Endothelial cell of umbilical vein (primary cell): ENCODE results near the gene SLC16A5. TPM values are rescaled to one million over a fixed set of nuclear protein-coding genes. Genes with fewer than 3 reads are reported as not detected.

Experiments
- BruUV-seq: library from RNA; stranded (reverse); fragments of 400-500 nt; replicated peaks from 2 replicates; lab custom pipeline; 2021; lab: Mats Ljungman, UMichigan
- CTCF ChIA-PET: fragments of 300-600, 350-600 bp; sonication (Branson Sonifier 250); formaldehyde crosslinking; loops from one replicate; lab custom pipeline; 2021; ENCODE audit warnings: antibody characterized with exemption, inconsistent platforms; lab: Charles Lee
- POLR2A ChIA-PET: fragments of 300-600, 350-600 bp; sonication (Branson Sonifier 250); formaldehyde crosslinking; loops from one replicate; lab custom pipeline; 2021; ENCODE audit warnings: antibody characterized with exemption, inconsistent platforms; lab: Charles Lee
- DNase-seq: peaks from one replicate; pipeline ENCODE4 v3.0.0-alpha.2; 2011; ENCODE audit warnings: low read depth, low spot score
- FAIRE-seq: peaks from 2 replicates; lab custom pipeline; 2011; peaks lifted over from hg19 to GRCh38; lab: Jason Lieb, UNC
- H2AFZ ChIP-seq: 2 replicates; pipeline ENCODE4 v1.6.0; 2012; ENCODE audit warnings: low read depth, low read length, control low read depth, inconsistent platforms
- H3K27ac ChIP-seq: 2 replicates; pipeline ENCODE4 v1.5.1; 2011; ENCODE audit warnings: low read depth, mild to moderate bottlenecking, control low read depth, low read length, moderate library complexity; ENCODE audit not compliant: insufficient read depth
- H3K27me3 ChIP-seq, 2 experiments: 2 replicates each; pipeline versions ENCODE4 v1.6.0 to v1.6.1; 2011; ENCODE audit warnings: low read length in 2 of 2, mixed read lengths in 1 of 2; ENCODE audit not compliant: control insufficient read depth in 2 of 2, insufficient read depth in 2 of 2
- H3K36me3 ChIP-seq, 2 experiments: 2 replicates in 1 of 2; 3 replicates in 1 of 2; pipeline ENCODE4 v1.5.1; 2011; ENCODE audit warnings: low read length in 2 of 2, mild to moderate bottlenecking in 1 of 2, moderate library complexity in 1 of 2; ENCODE audit not compliant: control insufficient read depth in 2 of 2, insufficient read depth in 2 of 2; ENCODE audit errors: extremely low read depth in 1 of 2
- H3K4me1 ChIP-seq: 3 replicates; pipeline ENCODE4 v1.5.1; 2011; ENCODE audit warnings: mild to moderate bottlenecking, low read length; ENCODE audit not compliant: control insufficient read depth, insufficient read depth; ENCODE audit errors: extremely low read depth
- H3K4me2 ChIP-seq: 2 replicates; pipeline ENCODE4 v1.6.1; 2011; ENCODE audit warnings: low read length, control low read depth, mixed read lengths; ENCODE audit not compliant: insufficient read depth
- H3K4me3 ChIP-seq, 3 experiments: fragments of 200-600 bp in 1 of 3; sonication (generic), shearing (Covaris generic) in 1 of 3; replicated peaks in 1 of 3; 2 replicates each; pipeline ENCODE4 v1.5.1; 2011 to 2016; ENCODE audit warnings: control low read depth in 3 of 3, low read length in 3 of 3, mild to moderate bottlenecking in 2 of 3, inconsistent platforms in 1 of 3, low read depth in 1 of 3, moderate library complexity in 1 of 3; ENCODE audit not compliant: insufficient read depth in 1 of 3
- H3K79me2 ChIP-seq: 2 replicates; pipeline ENCODE4 v1.6.0; 2012; ENCODE audit warnings: low read length, inconsistent platforms; ENCODE audit not compliant: control insufficient read depth, insufficient read depth
- H3K9ac ChIP-seq: replicated peaks from 2 replicates; pipeline ENCODE3; 2011; ENCODE audit warnings: low read length, control low read depth; ENCODE audit not compliant: insufficient read depth; ENCODE audit errors: extremely low read depth
- H3K9me1 ChIP-seq: replicated peaks from 3 replicates; pipeline ENCODE4 v1.6.0; 2011; ENCODE audit warnings: mild to moderate bottlenecking, low read length; ENCODE audit not compliant: control insufficient read depth, insufficient read depth; ENCODE audit errors: extremely low read depth
- H3K9me3 ChIP-seq: replicated peaks from 2 replicates; pipeline ENCODE4 v1.5.1; 2012; ENCODE audit warnings: low read length, inconsistent platforms; ENCODE audit not compliant: control insufficient read depth, insufficient read depth
- H4K20me1 ChIP-seq: replicated peaks from 2 replicates; pipeline ENCODE3; 2011; ENCODE audit warnings: mild to moderate bottlenecking, low read length; ENCODE audit not compliant: control insufficient read depth, insufficient read depth; ENCODE audit errors: extremely low read depth
- CTCF ChIP-seq, 2 donors: IDR thresholded peaks; 1 replicate in 1 of 2; 2 replicates in 1 of 2; pipeline ENCODE4 v1.5.1; 2011; ENCODE audit warnings: low read length in 2 of 2, mild to moderate bottlenecking in 2 of 2, moderate library complexity in 2 of 2, control low read depth in 1 of 2, inconsistent platforms in 1 of 2, low read depth in 1 of 2; ENCODE audit not compliant: insufficient read depth in 1 of 2; ENCODE audit errors: extremely low read depth in 1 of 2
- EZH2 ChIP-seq: IDR thresholded peaks from 2 replicates; pipeline ENCODE4 v1.6.1; 2012; ENCODE audit warnings: borderline replicate concordance, low read depth, mild to moderate bottlenecking, moderate library complexity, low read length, inconsistent platforms; ENCODE audit not compliant: severe bottlenecking
- FOS ChIP-seq: IDR thresholded peaks from 2 replicates; pipeline ENCODE4 v1.6.1; 2011; ENCODE audit warnings: mild to moderate bottlenecking, low read length, moderate library complexity, borderline replicate concordance; ENCODE audit not compliant: insufficient read depth
- GATA2 ChIP-seq: IDR thresholded peaks from 2 replicates; pipeline ENCODE4 v1.7.0; 2011; ENCODE audit warnings: low read depth, mild to moderate bottlenecking, moderate library complexity, mixed read lengths, low read length; ENCODE audit not compliant: insufficient read length, insufficient read depth
- JUN ChIP-seq: IDR thresholded peaks from 2 replicates; pipeline ENCODE4 v1.6.1; 2011; ENCODE audit warnings: borderline replicate concordance, low read depth; ENCODE audit not compliant: insufficient read length, insufficient read depth
- MAX ChIP-seq: IDR thresholded peaks from 2 replicates; pipeline ENCODE4 v1.6.1; 2011; ENCODE audit not compliant: insufficient read depth, insufficient read length
- MYC ChIP-seq: IDR thresholded peaks from one replicate; pipeline ENCODE4 v1.6.1; 2011; ENCODE audit warnings: mild to moderate bottlenecking, low read depth, low read length
- POLR2A ChIP-seq: IDR thresholded peaks from 2 replicates; pipeline ENCODE4 v1.6.1; 2012; ENCODE audit warnings: low read depth, mild to moderate bottlenecking, control low read depth, low read length
- POLR2AphosphoS5 ChIP-seq: IDR thresholded peaks from 2 replicates; pipeline ENCODE4 v1.6.1; 2012; ENCODE audit warnings: low read depth, mild to moderate bottlenecking, control low read depth, low read length, moderate library complexity; ENCODE audit not compliant: insufficient read depth
- dilution Hi-C: fragments of 300-500 bp; cut with MboI; formaldehyde crosslinking; loops from one replicate; pipeline ENCODE4 v1.15.0; 2019; ENCODE audit warnings: low sequenced_read_pairs; ENCODE audit not compliant: extremely low pct_ligation_motif_present
- intact Hi-C: fragments of 100-400 bp; cut with micrococcal nuclease; formaldehyde crosslinking; loops from one replicate; pipeline ENCODE4 v1.10.0; 2022
- polyA plus RNA-seq, 4 experiments: library from polyadenylated mRNA; depleted of rRNA in 3 of 4; stranded (reverse) in 3 of 4; unstranded in 1 of 4; fragments of >200 nt; gene quantifications; 2 replicates each; pipeline versions ENCODE4 v1.2.1 to v1.2.3, GENCODE V29; 2011 to 2012; ENCODE audit warnings: missing spikeins in 1 of 4
- total RNA-seq: library from RNA; stranded (reverse); gene quantifications from 2 replicates; pipeline ENCODE4 v1.2.3, GENCODE V29; 2021

The SLC16A5 gene
- total and polyA plus RNA-seq, 2 donors (not counting 3 experiments of a cell fraction or from before 2014, with no cell fraction given): 16.4 to 23.3 TPM

GRCh38 chr17:75142236-75142971 lies 54.6 kb downstream of the SLC16A5 start:
- no peak for DNase-seq
- no peak overlapping the region for H3K4me2 ChIP-seq
- no peak overlapping the region for H3K9ac ChIP-seq
- H2AFZ ChIP-seq: no peak overlapping the region
- no peak for FAIRE-seq
- POLR2A ChIA-PET: interaction anchor here (0.5 to 1.6 kb wide), 2 partner anchors 12 to 25 kb away, joined by 3 to 5 read pairs; partner anchors contain the start of gene JPT1
- no TSS peak for BruUV-seq
- H3K79me2 ChIP-seq: peaks cover 41% of the 10 kb centered on the region
- no peaks in the 10 kb centered on the region for H3K4me1 ChIP-seq
- no peaks in the 10 kb centered on the region for H3K9me3 ChIP-seq
- no peak overlapping the region for H3K27ac ChIP-seq
- peaks cover 23 to 37% of the 10 kb centered on the region in 2 experiments for H3K36me3 ChIP-seq
- TF ChIP-seq POLR2A (no peak), JUN (no peak), POLR2AphosphoS5 (no peak), MAX (no peak), FOS (no peak)
- H4K20me1 ChIP-seq: no peaks in the 10 kb centered on the region
- intact Hi-C loops: no loop called here
- CTCF ChIA-PET: interaction anchor here (1.2 to 2.2 kb wide), 2 partner anchors 28 to 29 kb away, joined by 4 to 7 read pairs; no protein-coding TSS in a partner anchor
- H3K4me3 ChIP-seq: no peak overlapping the region
- no peaks in the 10 kb centered on the region for H3K27me3 ChIP-seq
- dilution Hi-C loops: no loop called here
- no peaks in the 10 kb centered on the region for H3K9me1 ChIP-seq

- no peak overlapping the region for H2AFZ ChIP-seq
- ChIA-PET CTCF (interaction anchor here (0.8 to 1.8 kb wide), 5 partner anchors 13 to 57 kb away, joined by 3 to 12 read pairs (median 4); partner anchors contain the start of gene NT5C), POLR2A (interaction anchor here (0.6 to 0.7 kb wide), 2 partner anchors 9 to 12 kb away, joined by 3 to 6 read pairs; no protein-coding TSS in a partner anchor)
- H3K4me3 ChIP-seq: no peak overlapping the region
- no peaks in the 10 kb centered on the region for H3K4me1 ChIP-seq
- peaks cover 29 to 43% of the 10 kb centered on the region in 2 experiments for H3K36me3 ChIP-seq
- FAIRE-seq (no peak), DNase-seq (no peak)
- H3K27me3 ChIP-seq: no peaks in the 10 kb centered on the region
- dilution Hi-C loops: no loop called here
- H3K27ac ChIP-seq: no peak overlapping the region
- intact Hi-C loops: no loop called here
- no peak for TF ChIP-seq JUN
- no peak for TF ChIP-seq GATA2
- TF ChIP-seq POLR2AphosphoS5: no peak
- no peak for TF ChIP-seq FOS
- no peak for TF ChIP-seq POLR2A
- TF ChIP-seq MYC: no peak
- TF ChIP-seq CTCF (IDR thresholded peaks at IDR 0.05; ENCODE audit: extremely low read depth in 1 of 2, insufficient read depth in 1 of 2, low read depth in 1 of 2, low read length in 2 of 2): no peak
- no peak for TF ChIP-seq EZH2
- no peak for TF ChIP-seq MAX
- no peaks in the 10 kb centered on the region for H4K20me1 ChIP-seq
- no peak overlapping the region for H3K4me2 ChIP-seq
- H3K9ac ChIP-seq: no peak overlapping the region
- no peaks in the 10 kb centered on the region for H3K9me3 ChIP-seq
- no peaks in the 10 kb centered on the region for H3K9me1 ChIP-seq
- peaks cover 65% of the 10 kb centered on the region for H3K79me2 ChIP-seq
- BruUV-seq: no TSS peak
Observed at GRCh38 chr17:75144816-75145512, 57.2 kb downstream of the SLC16A5 start.
